Nucleus accumbens (tissue), 56 donors: ENCODE measurements around the gene TMEM131L.

Experiments used
- DNase-seq, 56 donors: peaks; one replicate each; lab custom pipeline; 2025; lab: John Stamatoyannopoulos, UW

TMEM131L gene

DNA sequence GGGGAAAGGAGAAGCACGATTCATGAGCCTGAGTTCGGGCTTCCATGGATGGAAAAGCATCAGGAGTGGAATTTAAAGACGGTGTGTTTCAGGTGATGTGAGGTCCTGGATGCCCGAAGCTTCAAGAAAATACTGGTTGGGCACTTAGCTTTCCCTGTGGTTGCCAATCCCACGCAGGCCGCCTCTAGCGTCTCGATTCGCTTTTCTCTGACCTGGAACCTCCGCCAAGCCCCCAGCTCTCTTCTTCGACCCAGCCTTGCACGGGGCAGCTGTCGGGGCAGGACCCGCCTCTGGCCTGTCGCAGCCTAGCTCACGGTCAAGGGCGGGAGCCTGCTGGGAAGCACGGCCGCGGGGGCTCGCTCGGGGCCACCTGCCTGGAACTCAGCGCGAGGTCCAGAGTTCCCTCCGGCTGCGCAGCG, 217.6 kb downstream of the TMEM131L start:
- peak in 2 of 56 donors; percentile 1 to 11 for DNase-seq

DNA sequence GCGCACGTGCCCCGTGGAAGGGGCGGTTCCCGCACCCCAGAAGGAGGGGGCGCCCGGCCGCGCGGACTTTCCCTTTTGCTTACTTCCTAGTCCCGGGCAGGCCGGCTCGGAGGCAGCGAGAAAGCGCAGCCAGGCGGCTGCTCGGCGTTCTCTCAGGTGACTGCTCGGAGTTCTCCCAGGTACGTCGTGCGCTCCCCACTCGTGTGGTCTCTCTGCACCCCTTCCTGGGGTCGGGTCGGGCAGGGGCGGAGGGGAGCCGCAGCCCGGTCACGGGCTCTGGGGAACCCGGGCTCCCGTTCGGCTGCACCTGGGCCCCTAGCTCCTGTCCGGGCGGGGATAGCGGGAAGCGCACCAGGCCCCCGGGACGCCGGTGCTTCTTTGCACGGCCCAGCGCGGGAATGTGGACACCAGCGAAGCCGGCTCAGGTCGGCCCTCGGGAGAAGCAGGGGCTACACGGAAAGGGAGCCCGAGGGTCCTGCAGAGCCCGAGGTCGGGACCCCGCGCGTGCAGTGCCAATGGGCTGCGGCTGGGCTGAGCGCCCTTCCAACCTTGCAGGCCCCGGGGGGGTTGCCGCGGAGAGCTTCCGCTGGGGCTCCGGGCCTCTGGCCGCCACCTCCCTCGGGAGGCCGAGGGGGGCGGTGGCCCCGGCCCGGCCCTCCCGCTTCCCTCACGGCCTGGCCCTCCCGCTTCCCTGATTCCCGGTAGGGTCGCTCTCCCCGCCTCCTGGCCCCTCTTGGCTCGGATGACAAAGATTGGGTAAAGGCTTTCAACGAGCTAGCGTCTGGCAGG, 218.2 kb downstream of the TMEM131L start, which contains the start of gene TLR2:
Gene TLR2 (plus strand): TSS at position 99 of the 789 bp plus-strand sequence. CDS start 18,628 bp downstream, outside the sequence.
- peak in 15 of 56 donors; percentile 1 to 44 (median 7) for DNase-seq

DNA sequence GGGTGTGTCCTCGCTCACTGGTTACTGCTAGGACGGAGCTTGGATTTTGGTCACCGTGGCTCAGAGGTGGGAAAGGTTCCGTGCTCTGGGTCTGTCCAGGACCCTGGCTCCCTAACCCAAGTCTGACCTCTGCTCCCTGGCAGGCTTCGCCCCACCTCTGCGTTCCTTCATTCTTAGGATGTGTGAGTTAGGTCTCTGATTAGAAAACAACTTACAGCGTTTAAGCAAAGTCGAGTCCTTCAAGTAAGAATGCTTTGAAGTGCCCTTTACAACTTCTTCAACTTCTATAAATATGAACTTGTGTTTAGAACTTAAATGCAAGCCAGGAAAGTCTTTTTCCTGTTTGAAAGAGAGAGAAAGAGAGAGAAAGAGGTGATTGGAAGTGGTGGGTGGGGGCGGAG, 218.8 kb downstream of the TMEM131L start:
- no peak for DNase-seq
